NB4 (cell line): Measurements from ENCODE around the gene KDM4B.

Source experiments
- DNase-seq: peaks from one replicate; pipeline ENCODE4 v3.0.0; 2010; ENCODE audit warnings: low read depth
- H3K4me3 ChIP-seq: one replicate; pipeline ENCODE4 v1.5.1; 2011; ENCODE audit warnings: mild to moderate bottlenecking, low read depth, low read length, moderate library complexity
- CTCF ChIP-seq: IDR thresholded peaks from one replicate; pipeline ENCODE4 v1.5.1; 2012; ENCODE audit warnings: low read depth, low read length
- MAX ChIP-seq: IDR thresholded peaks from 2 replicates; pipeline ENCODE4 v1.6.1; 2011; ENCODE audit warnings: low read depth, low read length
- MYC ChIP-seq: IDR thresholded peaks from 2 replicates; pipeline ENCODE4 v1.6.1; 2011; ENCODE audit warnings: low read depth, low read length
- POLR2A ChIP-seq: IDR thresholded peaks from 2 replicates; pipeline ENCODE4 v1.6.1; 2011; ENCODE audit warnings: mild to moderate bottlenecking; ENCODE audit not compliant: insufficient read length; ENCODE audit errors: extremely low read depth

The KDM4B gene

DNA sequence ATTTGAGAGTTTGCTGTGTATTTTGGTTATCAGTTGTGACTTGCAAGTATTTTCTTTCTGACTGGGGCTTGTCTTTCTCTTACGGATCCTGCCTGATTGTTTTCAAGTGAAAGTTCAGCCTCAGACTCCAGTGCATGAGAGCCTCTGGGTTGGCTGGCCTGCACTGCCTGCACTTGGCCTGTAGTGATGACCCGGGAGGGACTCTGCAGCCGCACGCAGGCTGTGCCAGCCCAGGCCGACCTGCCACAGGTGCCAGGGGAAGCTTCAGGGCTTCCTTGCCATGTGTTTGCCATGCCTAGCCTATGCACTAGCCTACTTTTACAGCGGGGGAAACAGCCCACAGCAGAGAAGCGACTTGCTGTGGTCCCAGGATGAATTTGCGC, 77.0 kb downstream of the KDM4B start:
- no peak for DNase-seq
- H3K4me3 ChIP-seq: no peak overlapping the region
- no peak for TF ChIP-seq POLR2A
- TF ChIP-seq MAX: no peak
- TF ChIP-seq MYC: no peak
- no peak for TF ChIP-seq CTCF

DNA sequence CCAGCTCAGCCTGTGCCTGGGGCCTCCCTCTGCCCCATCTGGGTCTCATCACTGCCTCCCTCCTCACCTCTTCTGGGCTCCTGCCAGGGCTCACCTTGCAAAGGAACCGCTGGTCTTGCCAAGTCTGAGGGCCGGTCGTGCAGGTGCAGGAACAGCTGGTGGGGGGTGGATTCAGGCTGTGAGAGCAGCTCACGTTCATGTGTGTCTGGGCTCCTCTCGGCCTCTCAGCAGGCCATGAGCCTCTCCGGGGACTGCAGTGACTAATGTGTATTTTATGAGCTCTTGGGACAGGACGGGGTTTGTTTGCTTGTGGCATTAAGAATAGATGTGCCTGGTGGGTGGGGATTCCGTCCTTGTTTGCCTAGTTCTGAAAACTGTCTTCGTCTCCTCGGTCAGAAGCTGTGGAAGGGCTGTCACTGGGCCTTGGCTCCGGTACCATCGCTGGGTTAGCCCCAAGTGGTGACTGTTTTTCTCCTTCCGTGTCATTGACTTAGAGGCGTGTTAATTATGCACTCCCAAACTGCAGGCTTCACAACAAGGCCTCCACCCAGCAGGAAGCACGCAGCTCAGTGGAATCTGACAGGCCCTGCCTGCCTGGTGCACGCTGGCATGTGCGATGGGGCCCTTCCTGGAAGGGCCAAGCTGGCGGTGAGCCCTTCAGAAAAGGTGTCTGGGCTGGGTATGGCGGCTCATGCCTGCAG, 77.6 kb downstream of the KDM4B start:
- DNase-seq: peak; percentile 80
- H3K4me3 ChIP-seq: no peak overlapping the region
- TF ChIP-seq MAX (no peak), POLR2A (no peak), CTCF (no peak), MYC (no peak)

GRCh38 chr19:5047251-5047935, 78.5 kb downstream of the KDM4B start:
- no peak for TF ChIP-seq POLR2A
- TF ChIP-seq MYC: no peak
- no peak for TF ChIP-seq MAX
- TF ChIP-seq CTCF: no peak
- DNase-seq: no peak
- no peak overlapping the region for H3K4me3 ChIP-seq

GRCh38 chr19:5048091-5048726, 79.3 kb downstream of the KDM4B start:
- no peak overlapping the region for H3K4me3 ChIP-seq
- peak; percentile 69 for DNase-seq
- TF ChIP-seq POLR2A (no peak), MAX (peak; percentile 24; the same call in 1 of the 2 replicates), MYC (no peak), CTCF (peak; percentile 72)

DNA sequence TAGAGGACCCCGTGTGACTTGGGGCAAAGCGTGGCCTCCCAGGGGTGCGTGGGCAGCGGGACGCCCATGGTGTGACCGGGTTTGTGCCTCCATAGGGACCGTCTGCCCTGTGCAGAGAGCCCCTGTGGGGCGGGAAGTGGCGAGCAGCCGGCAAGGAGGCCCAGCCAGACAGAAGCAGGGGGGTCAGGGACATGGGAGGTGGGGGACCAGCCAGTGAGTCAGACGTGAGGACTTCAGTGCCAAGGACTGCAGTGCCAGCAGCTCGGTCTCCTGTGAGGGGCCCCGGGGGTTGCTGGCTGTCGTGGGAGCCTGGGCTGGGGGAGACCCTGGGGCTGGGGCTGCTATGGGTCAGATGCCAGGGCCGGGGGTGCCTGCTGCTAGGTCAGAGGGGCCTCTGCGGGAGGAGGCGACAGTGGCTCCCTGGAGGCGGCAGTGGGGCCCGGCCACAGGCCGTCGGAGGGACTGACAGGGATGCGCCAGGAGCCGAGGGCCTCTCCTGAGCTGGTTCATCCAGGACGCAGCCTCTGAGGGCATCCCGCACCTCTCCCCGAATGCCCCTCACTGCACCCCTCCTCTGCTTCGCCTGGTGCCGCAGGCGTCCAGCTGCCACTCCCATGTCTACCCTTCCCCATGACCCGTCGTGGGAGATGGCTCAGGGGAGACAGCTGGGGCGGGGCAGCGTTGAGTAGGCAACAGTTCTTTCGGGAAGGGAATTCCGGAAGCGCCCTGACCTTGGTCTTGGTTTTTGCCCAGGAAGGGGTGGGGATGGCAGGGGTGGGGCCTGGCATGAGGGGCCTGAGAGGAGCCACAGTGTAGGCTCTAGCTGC, 80.0 kb downstream of the KDM4B start:
- DNase-seq: no peak
- TF ChIP-seq CTCF (no peak), POLR2A (no peak), MAX (no peak), MYC (no peak)
- H3K4me3 ChIP-seq: no peak overlapping the region
